Hematopoietic multipotent progenitor cell treated with erythropoietin and hydrocortisone succinate and interleukin-3 and kit ligand, for 4 days (in vitro differentiated cells): Measurements from ENCODE around the gene IMMP2L.

Experiments used
- DNase-seq: peaks from one replicate; pipeline ENCODE4 v3.0.0-alpha.2; 2015

IMMP2L gene

DNA sequence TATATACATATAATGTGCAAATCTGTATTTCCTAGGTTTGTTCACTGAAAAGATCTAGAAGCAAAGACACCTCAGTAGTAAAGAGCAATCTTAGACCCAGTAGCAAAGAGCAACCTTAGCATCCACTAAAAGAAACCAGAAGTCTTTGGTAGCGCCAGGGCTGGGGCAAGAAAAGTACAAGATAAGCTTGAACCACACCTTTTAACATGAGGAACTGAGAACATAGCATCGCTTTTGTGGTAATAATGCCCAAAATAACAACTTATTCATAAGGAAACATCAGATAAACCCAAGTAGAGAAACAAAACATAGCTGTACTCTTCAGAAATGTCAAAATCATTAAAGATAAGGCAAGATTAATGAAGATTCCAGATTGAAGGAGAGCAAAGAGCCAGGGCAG is 173.4 kb downstream of the IMMP2L start:
- peak; percentile 24 for DNase-seq

DNA sequence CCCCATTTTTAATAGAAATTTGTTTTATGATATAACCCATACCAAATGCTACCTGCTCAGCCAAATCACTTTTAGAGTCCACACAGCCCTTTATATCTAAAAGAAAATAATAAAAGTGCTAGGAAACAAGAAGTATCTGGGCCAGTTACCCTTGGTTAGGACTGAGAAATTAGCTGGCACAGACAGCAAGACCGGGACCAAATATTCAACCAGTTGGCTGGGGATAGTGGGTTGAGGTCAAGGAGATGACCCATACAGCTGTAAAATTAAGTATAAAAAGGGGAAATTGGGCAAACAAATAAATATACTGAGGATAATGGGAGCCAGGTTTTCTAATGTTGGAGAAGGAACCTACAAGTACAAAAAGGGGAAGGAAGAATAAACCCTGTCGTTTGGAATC is 174.3 kb downstream of the IMMP2L start:
- no peak for DNase-seq

DNA sequence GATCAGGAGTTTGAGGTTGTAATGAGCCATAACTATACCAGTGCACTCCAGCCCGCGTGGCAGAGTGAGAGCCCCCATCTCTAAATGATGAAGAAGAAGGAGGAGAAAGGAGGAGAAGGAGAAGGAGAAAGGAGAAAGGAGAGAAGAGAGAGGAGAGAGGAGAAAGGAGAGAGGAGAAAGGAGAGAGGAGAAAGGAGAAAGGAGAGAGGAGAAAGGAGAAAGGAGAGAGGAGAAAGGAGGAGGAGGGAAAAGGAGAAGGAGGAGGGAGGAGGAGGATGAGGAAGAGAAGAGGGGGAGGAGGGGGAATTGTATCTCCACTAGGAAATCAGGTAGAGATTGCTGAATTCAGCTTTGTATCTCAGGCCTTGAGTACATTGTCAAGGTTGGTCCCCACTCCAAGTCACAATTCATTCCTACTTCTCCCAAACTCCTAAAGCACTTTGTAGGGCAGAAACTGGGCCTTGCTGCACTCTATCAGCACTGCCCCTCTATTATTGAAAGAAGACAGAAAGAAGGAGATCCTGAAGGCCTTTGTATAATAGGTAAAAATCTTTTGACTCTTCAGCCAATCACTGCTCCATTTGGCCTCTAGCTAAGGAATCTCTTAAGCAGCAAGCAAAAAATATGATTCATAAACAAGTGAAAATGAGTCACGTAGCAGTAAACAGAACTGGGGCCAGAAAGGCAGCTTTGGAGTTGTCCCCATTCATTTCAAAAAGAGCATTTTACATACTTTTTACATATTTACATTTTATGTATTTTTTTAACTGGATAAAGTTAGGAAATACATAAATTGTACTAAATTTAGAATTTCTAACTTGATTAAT is 178.0 kb downstream of the IMMP2L start:
- DNase-seq: no peak

DNA sequence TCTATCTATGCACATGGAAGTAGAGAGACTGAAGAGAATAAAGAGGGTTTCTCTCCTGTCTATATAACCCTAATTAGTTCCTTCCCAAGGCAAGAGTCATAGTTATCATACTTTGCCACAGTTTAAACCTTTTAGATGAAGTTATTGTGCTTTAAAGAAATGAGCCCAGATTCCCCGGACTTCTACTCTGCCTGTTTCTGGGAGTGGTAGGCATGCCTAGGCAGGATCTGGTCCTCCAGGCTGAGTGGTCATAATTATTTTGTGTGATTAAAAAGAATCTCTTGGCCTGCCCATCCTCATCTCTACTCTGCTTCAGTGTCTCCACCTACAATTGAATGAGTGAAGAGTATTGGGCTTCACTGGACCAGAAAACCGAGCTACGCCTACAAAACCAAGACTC is 179.2 kb downstream of the IMMP2L start:
- no peak for DNase-seq

DNA sequence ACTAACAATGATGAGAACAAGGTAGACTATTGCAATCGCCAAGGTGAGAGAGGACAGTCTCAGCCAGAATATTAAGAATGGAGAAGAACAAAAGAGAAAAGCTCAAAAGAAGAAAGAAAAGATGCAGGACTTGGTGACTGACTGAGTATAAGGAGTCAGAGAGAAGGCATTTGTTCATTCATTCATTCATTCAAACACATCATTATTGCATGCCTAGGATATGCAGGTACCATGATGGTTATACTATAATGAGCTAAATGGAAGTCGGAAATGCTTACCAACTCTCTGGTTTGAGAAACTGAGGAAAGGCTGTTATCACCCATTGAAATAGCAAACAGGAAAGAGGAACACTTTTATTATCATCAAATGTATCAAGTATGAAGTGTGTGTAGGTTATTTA is 180.7 kb downstream of the IMMP2L start:
- DNase-seq: no peak

DNA sequence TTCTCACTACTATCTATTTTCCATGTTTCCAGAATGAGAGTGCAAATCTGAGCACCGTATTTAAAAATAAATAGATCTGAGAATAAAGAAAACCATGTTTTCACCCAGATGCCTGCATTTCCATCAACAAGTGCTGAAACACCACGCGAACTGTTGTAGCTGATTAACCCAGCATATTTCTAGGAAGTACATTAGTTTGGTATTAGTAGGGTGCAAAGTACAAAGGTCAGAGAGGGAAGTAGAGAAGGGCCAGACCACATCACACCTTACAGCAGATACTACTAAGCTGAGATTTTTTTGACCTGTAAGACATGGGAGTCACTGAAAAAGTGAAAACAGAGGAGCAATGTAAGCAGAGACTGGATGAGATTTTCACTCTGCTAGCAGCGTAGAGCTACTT is 181.3 kb downstream of the IMMP2L start:
- no peak for DNase-seq

DNA sequence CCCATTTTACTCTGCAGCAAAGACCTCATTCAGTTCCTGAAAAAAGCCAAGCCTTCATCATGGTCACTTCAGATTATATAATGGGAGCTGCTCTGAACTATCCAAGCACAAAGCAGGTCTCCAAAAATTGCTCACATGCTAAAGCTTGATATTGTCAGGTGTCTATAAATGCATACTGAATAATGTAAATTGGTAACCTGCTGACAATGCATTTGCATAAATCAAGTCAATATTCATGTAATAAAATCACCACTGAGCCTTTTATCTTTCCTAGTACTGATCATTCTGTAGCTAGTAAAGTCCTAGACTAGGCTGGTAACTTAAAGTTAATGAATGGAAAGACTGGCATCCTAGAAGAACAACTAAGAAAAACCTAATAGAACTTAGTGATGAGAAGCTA is 188.3 kb downstream of the IMMP2L start:
- no peak for DNase-seq

DNA sequence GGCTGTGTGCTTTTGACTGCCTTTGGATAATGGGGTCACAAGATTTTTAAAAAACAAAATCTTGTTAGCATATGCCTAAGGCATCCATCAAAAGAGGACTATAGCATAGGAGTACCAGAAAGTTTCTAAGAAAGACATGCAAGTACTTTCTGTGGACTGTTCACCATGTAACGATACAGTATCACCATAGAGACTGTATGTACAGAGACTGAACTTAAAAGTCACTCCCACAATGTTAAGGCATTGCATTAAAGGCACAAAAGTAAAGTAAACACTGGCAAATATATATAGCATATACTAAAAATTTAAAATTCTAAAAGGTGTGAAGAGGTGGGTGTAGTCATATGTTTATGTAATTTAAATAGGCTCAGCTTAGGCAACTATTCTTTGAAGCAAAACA is 190.9 kb downstream of the IMMP2L start:
- no peak for DNase-seq

DNA sequence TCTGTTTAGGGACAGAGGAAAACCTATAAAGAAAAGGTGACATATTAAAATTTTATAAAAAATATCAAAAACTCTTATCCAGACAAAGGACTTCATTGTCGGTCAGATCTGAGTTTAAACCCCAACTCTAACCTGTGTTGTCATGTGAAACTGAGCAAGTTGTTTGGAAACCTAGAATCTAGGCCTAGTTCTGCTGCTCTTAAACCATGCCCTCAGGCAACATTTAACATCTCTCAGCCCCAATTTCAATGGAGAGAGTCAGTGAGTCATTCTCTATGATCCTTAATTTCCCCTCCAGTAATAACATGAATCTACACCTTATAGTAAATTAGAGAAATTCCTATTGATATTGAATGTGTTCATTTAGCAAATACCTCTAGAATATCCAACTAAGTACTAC is 192.3 kb downstream of the IMMP2L start:
- no peak for DNase-seq

DNA sequence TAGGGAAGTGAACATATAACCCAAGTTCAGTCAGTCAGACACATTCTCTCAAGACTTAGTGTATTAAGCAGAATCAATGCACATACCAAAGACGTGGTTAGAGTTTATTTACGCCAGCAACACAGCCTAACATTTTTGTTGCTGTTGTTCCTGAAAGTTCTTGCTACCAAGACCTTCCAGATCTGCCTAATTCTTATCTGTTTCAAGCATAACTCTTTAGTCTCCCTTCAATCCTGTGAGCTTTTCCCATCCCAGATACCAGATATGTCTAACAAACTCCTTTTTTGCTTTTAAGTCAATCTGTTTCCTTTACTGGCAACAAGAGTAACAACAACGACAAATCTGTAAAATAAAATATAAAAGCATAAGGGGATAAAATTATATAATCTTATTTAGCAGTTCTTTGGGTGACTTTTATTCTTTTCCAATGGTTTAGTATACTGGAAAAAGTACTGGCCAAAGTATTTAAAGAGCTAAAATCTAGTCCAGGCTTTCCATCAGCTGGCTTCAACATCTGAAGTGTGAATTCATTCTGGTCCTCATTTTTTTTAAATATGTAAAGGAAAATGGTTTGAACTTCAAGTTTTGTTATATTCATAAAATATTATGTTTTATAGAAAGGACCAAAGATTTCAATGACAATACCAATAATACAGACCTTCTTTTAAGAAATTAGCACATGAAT is 193.8 kb downstream of the IMMP2L start:
- DNase-seq: no peak

DNA sequence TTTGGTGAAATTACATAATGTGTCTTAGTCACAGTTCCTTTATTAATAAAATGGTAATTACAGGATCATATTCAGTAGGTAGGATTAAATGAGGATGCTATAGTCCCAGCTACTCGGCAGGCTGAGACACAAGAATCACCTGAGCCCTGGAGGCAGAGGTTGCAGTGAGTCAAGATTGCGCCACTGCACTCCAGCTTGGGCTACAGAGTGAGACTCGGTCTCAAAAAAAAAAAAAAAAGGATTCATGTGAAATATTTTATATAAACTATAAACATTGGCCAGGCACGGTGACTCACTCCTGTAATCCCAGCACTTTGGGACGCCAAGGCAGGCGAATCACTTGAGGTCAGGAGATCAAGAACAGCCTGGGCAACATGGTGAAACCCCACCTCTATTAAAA is 197.9 kb downstream of the IMMP2L start:
- DNase-seq: no peak

DNA sequence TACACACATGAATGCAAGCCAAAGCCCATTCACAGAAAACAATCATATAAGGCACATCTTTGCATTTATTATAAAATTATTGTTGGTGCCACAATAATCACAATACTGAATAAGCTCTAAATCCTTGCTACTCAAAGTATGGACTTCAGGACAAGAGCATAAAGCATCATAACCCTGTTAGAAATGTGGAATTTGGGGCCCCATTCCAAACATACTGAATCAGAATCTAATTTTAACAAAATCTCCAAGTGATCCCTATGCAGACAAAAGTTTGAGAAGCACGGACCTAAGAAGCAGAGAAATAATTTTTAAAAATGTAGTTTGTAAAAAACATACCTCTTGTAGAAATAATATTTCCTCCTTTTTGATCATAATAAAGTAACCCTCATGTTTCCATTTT is 199.2 kb downstream of the IMMP2L start:
- DNase-seq: no peak

DNA sequence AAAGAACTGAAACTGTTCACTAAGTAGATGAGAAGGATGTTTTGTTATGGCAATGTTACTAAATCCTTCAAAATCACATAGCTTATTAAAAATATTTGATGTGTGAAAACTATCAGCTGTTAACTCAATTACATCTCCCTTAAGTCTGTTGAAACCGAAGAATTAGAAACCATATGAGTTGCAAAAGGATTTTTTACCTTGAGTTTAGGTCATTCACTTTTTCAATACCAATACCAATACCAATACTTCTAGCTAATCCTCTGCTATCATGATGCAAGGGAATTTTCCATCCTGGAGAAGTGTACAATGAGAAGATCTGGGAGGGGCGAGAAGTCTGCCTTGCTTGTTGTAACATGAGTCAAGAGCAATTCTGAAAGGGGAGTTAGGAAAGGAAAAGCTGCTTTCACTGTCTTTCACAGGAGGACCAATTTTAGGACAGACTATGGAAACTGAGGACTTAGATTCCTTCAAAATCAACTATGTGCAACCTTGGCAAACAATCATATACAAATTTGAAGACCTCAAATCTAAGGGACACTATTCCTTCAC is 199.7 kb downstream of the IMMP2L start:
- no peak for DNase-seq

DNA sequence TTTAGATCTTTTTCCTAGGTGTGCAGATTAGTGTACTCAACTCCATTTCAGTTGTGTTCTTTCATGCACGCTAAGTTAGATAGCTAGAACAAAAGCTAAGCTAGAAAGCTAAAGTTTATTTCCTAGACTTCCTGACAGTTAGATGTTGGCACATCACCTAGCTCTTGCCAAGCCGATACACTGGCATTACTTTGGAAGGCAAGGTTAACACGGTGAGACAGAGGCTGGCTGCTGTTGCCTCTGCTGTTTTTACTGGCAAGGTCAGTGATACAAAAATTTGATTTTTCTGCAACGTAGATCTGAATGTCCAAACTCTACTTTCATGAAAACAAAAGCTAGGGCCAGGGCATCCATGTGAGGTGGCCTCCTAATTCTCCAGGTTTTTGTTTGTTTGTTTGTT is 203.4 kb downstream of the IMMP2L start:
- DNase-seq: no peak

DNA sequence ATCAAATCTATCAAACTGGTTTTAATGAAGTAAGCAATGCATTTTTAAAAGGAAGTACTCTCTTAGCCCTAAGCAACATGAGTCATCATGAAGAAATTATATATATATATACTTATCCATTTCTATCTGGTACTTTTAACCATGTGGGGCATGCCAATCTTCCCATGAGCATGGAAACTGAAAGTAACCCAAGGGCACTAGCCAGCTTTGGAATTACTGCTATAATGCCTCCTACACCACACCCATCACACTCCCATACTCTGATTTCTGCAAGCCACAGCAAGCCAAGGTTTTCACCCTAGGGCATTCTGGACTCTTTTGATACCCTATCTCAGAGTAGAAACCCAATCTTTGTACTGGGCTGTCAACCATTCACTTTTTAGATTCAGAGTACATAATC is 204.6 kb downstream of the IMMP2L start:
- no peak for DNase-seq

DNA sequence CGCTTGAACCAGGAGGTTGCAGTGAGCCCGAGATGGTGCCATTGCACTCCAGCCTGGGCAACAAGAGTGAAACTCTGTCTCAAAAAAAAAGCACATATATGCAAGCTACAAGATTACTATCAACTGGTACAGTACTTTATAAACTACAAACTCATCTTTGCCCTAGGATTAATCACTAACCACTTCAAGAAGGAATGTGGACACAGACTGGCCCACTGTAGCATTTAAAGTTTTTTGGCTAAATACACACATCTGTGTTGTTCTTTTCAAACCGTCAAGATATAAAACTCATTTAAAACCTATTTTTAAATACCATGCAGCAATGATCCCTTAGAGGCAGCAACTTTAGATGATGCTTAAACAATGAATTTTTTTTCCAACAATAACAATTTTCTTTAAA is 205.4 kb downstream of the IMMP2L start:
- DNase-seq: no peak

DNA sequence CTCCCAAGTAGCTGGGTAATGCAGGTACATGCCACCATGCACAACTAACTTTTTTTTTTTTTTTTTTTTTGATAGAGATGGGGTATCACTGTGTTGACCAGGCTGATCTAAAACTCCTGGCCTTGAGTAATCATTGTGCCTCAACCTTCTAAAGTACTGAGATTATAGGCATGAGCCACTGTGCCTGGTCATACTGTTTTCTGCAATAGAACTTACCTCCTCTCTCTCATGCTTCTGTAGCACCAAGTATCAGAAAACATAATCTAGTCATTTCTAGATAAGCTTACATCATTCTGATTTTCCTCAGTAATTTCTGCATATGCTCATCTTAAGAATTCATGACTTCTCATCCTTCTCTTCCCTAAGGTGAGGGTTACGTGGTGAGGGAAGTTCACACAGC is 210.0 kb downstream of the IMMP2L start:
- no peak for DNase-seq

DNA sequence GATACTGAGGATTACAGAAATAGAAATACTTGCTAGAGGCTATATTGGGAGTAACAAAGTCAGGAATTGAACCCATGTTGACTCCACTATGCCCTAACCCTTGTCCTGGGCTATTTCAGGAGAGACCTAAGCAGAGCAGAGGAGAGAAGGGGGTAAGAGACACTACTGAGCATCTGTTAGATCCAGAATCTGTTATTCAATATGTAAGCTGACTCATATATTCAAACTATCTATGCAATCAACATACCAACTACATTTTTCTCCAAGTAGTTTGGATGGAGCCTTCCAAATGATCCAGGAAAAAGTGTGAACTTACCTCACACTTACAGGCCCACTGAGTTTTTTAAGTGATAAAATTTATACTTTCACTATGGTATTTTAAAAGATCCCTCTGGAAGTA is 216.1 kb downstream of the IMMP2L start:
- DNase-seq: no peak

DNA sequence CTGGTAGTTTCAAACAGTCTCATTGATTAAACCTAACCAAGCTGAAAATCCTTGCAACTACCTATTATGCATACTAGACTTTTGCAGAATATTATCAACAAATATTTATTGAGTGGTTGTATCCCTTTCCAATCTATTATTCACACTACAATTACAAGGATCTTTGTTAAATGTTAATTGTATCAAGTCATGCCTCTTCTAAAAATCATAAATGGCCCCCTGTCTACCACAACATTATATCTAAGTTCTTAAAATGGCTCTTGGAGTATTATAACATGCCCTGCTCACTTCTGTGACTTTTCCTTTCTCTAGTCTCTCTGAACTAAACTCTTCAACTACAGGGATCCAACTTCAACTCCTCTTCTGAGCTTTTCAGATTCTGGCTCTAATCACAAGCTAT is 219.3 kb downstream of the IMMP2L start:
- no peak for DNase-seq

DNA sequence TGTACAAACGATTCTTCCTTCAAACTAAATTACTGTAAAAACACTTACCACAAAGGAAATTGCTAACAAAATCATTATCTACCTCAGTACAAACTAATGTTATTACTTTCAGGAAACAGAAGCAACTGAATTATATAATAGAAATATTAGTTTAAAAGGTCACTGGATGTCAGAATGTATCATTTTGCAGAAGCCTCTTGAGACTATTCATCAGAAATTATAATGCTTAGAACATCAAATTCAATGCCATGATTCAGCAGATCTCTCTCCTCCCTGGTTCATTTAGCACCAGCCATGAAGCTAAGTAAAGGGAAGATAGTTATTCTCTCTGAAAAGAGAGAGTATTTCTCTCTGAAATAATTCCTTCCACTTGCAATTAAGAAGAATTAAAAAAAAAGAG is 223.3 kb downstream of the IMMP2L start:
- no peak for DNase-seq

DNA sequence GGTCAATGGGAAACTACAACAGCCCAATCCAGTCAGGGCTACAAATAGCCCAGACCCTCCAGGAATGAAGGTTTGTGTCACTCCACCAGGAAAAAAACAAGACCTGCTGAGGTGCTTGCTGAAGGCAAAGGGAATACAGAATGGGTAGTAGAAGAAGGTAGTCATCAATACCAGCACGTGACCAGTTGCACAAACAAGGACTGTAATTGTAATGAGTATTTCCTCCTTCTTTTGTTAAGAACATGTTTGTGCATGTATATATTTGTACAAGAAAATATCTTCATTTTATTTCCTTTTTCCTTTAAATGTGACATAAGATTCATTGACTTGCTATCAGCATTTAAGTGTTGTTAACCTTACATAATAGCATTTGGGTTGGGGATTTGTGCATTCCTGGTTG is 229.3 kb downstream of the IMMP2L start:
- no peak for DNase-seq

DNA sequence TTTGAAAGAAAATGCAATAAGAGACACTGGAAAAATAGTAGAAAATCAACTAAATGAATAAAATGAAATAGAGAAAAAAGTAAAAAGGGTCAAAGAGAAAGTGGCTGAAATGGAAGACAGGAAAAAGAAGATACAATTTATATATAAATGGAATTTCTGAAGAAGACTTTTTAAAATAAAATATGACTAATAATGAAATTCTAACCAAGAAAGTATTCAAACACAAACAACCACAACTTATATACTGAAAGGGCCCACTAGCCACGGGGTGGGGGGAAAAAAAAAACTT is 232.1 kb downstream of the IMMP2L start:
- DNase-seq: no peak

DNA sequence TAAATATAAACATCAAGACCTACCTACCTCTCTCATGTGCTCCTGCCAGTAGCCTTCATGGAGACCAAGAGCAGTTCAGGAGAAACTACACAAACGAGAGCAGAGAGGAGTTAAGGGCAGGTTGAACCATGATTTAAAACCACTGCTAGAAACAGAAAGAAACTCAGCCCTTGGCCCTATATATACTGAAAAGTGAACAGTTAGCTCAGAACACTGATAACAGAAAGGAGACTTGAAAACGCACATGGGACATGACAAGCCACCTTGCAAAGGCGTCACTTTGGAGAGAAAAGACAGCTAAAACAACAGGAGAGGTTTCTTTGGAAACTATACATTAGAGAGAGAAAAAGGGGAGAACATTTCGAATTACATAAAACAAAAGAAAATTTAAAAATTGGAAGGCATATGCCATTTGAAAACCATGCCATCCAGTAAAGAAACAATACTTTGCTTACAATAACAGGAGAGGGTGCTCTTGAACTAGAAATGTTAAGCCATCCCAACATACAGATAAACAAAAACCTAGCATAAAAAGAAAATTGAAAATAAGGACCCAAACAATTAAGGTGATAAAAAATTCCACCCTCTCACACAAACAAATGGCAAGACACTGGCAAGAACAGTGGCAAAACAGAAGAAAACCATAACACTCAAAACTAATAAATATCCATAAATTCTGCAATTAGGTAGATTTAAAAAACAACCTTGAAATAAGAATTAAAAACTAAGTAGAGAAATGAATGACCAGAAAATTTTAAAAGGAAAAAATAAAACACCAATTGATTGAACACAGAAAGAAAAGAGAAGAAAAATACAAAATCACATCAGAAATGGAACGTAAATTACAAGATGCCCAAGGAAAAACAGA is 232.7 kb downstream of the IMMP2L start:
- peak; percentile 38 for DNase-seq

DNA sequence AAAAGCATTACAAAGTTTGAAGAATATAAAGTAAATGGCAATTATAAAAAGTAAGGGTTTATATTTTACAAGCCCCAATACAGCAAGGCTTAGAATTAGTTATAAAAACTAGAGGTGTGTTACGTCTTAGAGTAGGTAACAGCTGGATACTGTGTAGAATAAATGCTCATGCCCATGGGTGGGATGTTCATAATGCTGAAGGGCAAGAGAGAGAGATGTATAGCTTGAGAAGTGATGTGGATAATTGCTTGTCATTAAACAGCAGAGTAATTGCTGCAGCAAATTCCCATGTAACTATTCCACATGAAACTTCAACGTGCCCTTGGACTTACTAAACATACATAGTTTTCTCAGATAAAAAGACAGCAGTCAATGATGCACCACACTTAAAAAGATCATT is 233.8 kb downstream of the IMMP2L start:
- no peak for DNase-seq
